Nephron progenitor cell (in vitro differentiated cells): ENCODE results near the gene SUSD3.

Experiments
- DNase-seq: peaks from one replicate; pipeline ENCODE4 v3.0.0; 2021
- H3K27ac Mint-ChIP-seq: 2 replicates; pipeline ENCODE4 v1.8.0; 2021; ENCODE audit warnings: mild to moderate bottlenecking, moderate library complexity, mixed read lengths
- H3K27me3 Mint-ChIP-seq: 2 replicates; pipeline ENCODE4 v1.8.0; 2021; ENCODE audit warnings: mild to moderate bottlenecking, low read depth, mixed read lengths; ENCODE audit not compliant: poor library complexity
- H3K36me3 Mint-ChIP-seq: 2 replicates; pipeline ENCODE4 v1.8.0; 2021; ENCODE audit warnings: low read depth, mixed read lengths
- H3K4me1 Mint-ChIP-seq: 2 replicates; pipeline ENCODE4 v1.8.0; 2021; ENCODE audit warnings: mixed read lengths
- H3K4me3 Mint-ChIP-seq: 2 replicates; pipeline ENCODE4 v1.8.0; 2021; ENCODE audit warnings: mild to moderate bottlenecking, moderate library complexity, mixed read lengths
- H3K9me3 Mint-ChIP-seq: 2 replicates; pipeline ENCODE4 v1.8.0; 2021; ENCODE audit warnings: mild to moderate bottlenecking, moderate library complexity, mixed read lengths
- TF ChIP-seq, protein P1 (sequence below): fragments of 200-600 bp; sonication (generic); IDR thresholded peaks from 2 replicates; pipeline ENCODE4 v1.5.0; 2021; ENCODE audit warnings: antibody characterized with exemption

The SUSD3 gene

DNA sequence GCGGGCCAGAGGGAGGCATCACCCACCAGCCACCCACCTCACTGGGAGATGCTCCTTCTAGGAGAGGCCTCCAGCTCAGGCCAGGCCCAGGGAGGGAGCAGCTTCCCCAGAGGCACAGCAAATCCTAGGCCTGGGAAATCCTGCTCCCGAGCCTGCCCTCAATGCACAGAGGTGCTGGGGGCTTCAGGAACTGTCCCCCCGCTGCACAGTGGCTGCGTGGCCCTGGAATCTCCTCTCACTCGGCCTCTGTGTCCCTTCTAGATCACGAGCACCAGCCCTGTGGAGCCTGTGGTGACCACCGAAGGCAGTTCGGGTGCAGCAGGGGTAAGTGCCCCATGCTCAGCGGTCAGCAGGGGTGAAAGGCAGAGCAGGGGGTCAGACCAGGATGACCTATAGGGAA, 36.4 kb upstream of the SUSD3 start:
- TF ChIP-seq, protein P1, sequence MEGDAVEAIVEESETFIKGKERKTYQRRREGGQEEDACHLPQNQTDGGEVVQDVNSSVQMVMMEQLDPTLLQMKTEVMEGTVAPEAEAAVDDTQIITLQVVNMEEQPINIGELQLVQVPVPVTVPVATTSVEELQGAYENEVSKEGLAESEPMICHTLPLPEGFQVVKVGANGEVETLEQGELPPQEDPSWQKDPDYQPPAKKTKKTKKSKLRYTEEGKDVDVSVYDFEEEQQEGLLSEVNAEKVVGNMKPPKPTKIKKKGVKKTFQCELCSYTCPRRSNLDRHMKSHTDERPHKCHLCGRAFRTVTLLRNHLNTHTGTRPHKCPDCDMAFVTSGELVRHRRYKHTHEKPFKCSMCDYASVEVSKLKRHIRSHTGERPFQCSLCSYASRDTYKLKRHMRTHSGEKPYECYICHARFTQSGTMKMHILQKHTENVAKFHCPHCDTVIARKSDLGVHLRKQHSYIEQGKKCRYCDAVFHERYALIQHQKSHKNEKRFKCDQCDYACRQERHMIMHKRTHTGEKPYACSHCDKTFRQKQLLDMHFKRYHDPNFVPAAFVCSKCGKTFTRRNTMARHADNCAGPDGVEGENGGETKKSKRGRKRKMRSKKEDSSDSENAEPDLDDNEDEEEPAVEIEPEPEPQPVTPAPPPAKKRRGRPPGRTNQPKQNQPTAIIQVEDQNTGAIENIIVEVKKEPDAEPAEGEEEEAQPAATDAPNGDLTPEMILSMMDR, result no peak
- H3K27ac Mint-ChIP-seq, result no peak overlapping the region
- no peaks in the 10 kb centered on the region for H3K36me3 Mint-ChIP-seq
- H3K9me3 Mint-ChIP-seq, result no peaks in the 10 kb centered on the region
- DNase-seq, result no peak
- peaks cover 23% of the 10 kb centered on the region for H3K4me1 Mint-ChIP-seq
- no peak overlapping the region for H3K4me3 Mint-ChIP-seq
- H3K27me3 Mint-ChIP-seq, result no peaks in the 10 kb centered on the region

DNA sequence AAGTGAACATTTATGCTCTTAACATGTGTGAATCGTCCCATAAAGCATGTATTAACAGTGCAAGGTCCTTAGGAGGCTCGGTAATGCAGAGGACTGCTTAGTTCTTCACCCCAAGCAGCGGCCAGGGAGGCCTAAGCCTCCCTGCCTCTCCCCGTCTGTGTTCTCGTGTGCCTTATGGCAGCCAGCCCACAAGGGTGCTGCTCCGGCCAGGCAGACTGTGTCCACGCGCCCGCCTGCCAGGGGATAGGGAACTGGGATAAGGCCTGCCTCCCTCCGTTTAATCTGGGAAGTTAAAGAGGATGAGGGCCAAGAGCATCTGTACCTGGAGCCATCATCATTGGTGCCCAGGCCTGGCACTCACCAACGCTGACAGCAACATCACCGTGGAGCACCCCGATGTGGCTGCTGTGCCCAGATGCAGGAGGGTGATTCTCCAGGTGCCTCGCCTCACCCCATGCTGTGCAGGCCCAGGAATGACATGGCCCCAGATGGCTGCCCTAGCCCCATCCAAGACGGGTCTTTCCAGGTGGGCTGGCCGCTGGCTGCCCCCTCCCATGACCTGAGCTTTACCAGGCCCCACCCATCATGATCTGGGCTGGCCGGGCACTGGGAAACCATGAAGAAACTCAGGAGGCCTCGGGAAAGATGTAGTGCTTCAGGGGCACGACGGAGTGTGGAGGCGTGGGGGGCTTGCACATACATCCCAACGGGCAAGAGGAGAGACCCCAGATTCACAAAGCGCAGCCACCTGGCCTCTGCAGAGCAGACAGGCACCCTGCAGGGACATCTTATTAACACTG, 35.6 kb upstream of the SUSD3 start:
- TF ChIP-seq, protein P1, result no peak
- Mint-ChIP-seq H3K4me3 (no peak overlapping the region), H3K27me3 (no peaks in the 10 kb centered on the region), H3K9me3 (no peaks in the 10 kb centered on the region), H3K27ac (no peak overlapping the region), H3K36me3 (no peaks in the 10 kb centered on the region), H3K4me1 (peaks cover 24% of the 10 kb centered on the region)
- no peak for DNase-seq

DNA sequence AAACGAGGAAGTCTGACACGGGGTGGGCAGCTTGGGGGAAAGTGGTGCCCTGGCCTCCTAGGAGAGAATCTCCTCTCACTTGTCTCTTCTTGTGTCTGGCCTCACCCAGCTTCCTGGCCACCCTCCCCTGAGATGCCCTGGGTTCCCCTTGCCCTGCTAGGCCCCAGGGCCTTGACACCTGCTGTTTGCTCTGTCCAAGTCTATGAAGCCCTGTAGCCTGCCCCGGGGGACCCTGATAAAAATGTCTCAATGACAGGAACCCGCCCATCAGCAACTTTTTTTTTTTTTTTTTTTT, 35.0 kb upstream of the SUSD3 start:
- Mint-ChIP-seq H3K4me3 (no peak overlapping the region), H3K27me3 (no peaks in the 10 kb centered on the region), H3K27ac (no peak overlapping the region), H3K4me1 (peaks cover 29% of the 10 kb centered on the region), H3K9me3 (no peaks in the 10 kb centered on the region), H3K36me3 (no peaks in the 10 kb centered on the region)
- DNase-seq, result no peak
- TF ChIP-seq, protein P1, result no peak

DNA sequence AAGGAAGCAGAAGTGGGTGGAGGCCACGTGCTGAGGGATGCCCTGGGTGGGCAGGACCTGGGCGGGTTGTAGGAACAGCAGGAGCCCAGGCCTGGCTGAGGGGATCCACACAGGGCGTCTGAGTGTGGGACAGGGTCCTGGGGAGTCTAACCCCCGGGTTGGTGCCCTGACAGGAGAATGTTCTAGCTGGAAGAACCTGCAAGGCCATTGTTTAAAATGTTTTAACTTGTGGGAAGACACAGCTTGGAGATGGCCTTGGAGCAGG, 33.9 kb upstream of the SUSD3 start:
- no peak for DNase-seq
- Mint-ChIP-seq H3K36me3 (no peaks in the 10 kb centered on the region), H3K4me1 (peaks cover 24% of the 10 kb centered on the region), H3K27me3 (no peaks in the 10 kb centered on the region), H3K27ac (no peak overlapping the region), H3K4me3 (no peak overlapping the region), H3K9me3 (no peaks in the 10 kb centered on the region)
- TF ChIP-seq, protein P1, result no peak

DNA sequence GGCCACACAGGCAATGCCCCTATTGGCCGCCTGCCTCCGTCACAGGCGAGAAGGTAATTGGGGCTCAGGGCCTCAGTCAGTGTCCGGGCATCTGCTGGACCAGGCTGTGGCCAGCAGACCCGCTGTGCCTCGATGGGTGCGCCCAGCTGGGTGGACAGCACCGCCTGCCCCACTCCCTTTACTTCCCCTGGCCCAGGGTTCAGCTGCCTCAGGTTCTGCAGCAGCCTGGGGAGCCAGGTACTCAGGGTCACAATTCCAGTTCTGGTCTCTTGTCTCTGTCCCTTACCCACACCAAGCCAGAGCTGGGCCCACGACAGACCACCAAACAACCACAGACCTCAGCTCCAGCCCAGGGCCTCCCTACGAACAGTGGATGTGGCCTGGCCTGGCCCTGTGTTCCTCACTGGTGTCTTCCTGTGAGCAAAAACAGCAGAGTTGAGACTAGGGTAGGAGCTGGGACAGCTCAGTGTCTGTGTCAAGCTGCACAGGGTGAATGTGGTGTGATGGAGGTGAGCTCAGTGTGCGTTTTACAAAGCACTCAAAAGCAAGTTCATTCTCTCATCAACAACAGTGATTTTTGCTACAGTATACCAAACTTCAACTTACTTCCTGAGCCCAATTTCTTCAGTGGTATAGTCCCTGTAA, 33.4 kb upstream of the SUSD3 start:
- no peak overlapping the region for H3K27ac Mint-ChIP-seq
- no peak overlapping the region for H3K4me3 Mint-ChIP-seq
- H3K36me3 Mint-ChIP-seq, result no peaks in the 10 kb centered on the region
- H3K27me3 Mint-ChIP-seq, result no peaks in the 10 kb centered on the region
- DNase-seq, result no peak
- TF ChIP-seq, protein P1, result no peak
- peaks cover 23% of the 10 kb centered on the region for H3K4me1 Mint-ChIP-seq
- no peaks in the 10 kb centered on the region for H3K9me3 Mint-ChIP-seq

DNA sequence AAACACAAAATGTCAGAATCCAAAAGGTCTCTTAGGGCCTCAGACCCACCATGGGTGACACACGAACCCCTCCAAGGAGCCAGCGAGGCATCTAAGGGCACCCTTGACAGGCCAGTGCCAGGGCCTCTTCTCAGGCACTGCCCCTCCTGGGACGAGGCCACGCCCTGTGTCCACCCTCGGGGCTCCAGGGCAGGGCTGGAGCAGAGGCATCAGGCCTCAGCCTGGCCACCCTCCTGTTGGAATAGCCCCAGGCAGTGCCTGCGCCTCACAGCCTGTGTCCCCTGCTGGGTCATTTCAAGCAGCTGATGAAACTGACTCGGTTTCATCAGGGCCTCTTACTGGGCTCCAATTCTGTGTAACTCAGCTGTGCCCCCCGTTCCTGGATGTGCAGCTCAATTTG, 32.8 kb upstream of the SUSD3 start:
- no peak overlapping the region for H3K27ac Mint-ChIP-seq
- no peaks in the 10 kb centered on the region for H3K9me3 Mint-ChIP-seq
- H3K36me3 Mint-ChIP-seq, result no peaks in the 10 kb centered on the region
- DNase-seq, result no peak
- no peaks in the 10 kb centered on the region for H3K27me3 Mint-ChIP-seq
- TF ChIP-seq, protein P1, result no peak
- H3K4me3 Mint-ChIP-seq, result no peak overlapping the region
- peaks cover 24% of the 10 kb centered on the region for H3K4me1 Mint-ChIP-seq
